Activated T-helper 2 cell treated with anti-CD3 and anti-CD28 coated beads, Interferon-gamma antibody, Interleukin-2, Interleukin-4, amounts not matched to agents 10 μg/mL and 5 μg/mL and 100 μg/mL, durations not matched to agents 14 hours and 24 hours and 36 hours (primary cell): ENCODE results near the gene UGT2A2. TPM values are rescaled to one million over a fixed set of nuclear protein-coding genes. Genes with fewer than 3 reads are reported as not detected.

Experiments
- DNase-seq: peaks from one replicate; pipeline ENCODE4 v3.0.0; 2021; ENCODE audit warnings: low spot score
- H3K27ac Mint-ChIP-seq: one replicate; pipeline ENCODE4 v1.8.0; 2021; ENCODE audit warnings: mixed read lengths
- H3K27me3 Mint-ChIP-seq: one replicate; pipeline ENCODE4 v1.8.0; 2021; ENCODE audit warnings: low read depth, mixed read lengths
- H3K36me3 Mint-ChIP-seq: one replicate; pipeline ENCODE4 v1.8.0; 2021; ENCODE audit warnings: low read depth, mixed read lengths
- H3K4me1 Mint-ChIP-seq: one replicate; pipeline ENCODE4 v1.8.0; 2021; ENCODE audit warnings: low read depth, mixed read lengths
- H3K4me3 Mint-ChIP-seq: one replicate; pipeline ENCODE4 v1.8.0; 2021; ENCODE audit warnings: low read depth, mild to moderate bottlenecking, moderate library complexity, mixed read lengths
- H3K9me3 Mint-ChIP-seq: one replicate; pipeline ENCODE4 v1.8.0; 2021; ENCODE audit warnings: mixed read lengths
- intact Hi-C: fragments of 100-400 bp; cut with micrococcal nuclease; formaldehyde crosslinking; loops from one replicate; pipeline ENCODE4 v1.15.1; 2023
- total RNA-seq: library from RNA; stranded (reverse); gene quantifications from 2 replicates; pipeline ENCODE4 v1.2.3, GENCODE V29; 2022

Gene UGT2A2
- total RNA-seq, 1 donor from 2014 or later, result not detected

DNA sequence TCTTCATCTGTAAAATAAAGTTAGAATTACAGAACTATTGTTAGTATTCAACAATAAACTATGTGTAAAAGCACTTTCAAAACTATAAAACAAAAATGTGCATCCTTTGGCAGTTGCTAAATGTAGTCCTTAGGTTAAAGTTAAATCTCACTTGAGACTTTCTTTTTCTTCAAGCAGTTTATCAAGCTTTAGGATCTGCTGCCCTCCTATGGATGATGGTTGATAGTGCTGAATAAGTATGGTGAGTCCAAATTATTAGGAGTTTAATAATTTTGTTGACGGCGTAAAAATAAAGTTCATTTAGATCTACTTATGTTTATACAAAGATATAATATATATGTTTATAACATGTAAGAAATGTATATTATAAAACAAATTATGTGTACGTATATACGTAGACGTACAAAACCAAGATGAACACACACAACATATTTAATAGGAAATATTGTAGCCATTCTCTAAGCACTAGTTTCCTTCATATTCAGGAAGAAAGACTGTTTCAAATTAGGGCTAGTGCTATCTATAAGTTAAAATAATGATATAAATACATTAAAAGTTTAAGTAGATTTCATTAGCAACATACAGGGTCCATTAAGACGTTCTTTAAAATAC, 22.3 kb downstream of the UGT2A2 start:
- no peaks in the 10 kb centered on the region for H3K9me3 Mint-ChIP-seq
- intact Hi-C loops, result no loop called here
- no peaks in the 10 kb centered on the region for H3K27me3 Mint-ChIP-seq

GRCh38 chr4:69610484-69610883, 29.0 kb downstream of the UGT2A2 start:
- intact Hi-C loops, result no loop called here
- no peaks in the 10 kb centered on the region for H3K36me3 Mint-ChIP-seq

More for the DNA sequence above, 22.3 kb downstream of the UGT2A2 start:
- Mint-ChIP-seq H3K4me3 (no peak overlapping the region), H3K4me1 (no peaks in the 10 kb centered on the region), H3K27ac (no peak overlapping the region), H3K36me3 (no peaks in the 10 kb centered on the region)
- DNase-seq, result no peak

GRCh38 chr4:69601065-69601464, 38.4 kb downstream of the UGT2A2 start:
- Mint-ChIP-seq H3K36me3 (no peaks in the 10 kb centered on the region), H3K4me3 (no peak overlapping the region), H3K4me1 (no peaks in the 10 kb centered on the region), H3K27ac (no peak overlapping the region), H3K9me3 (peaks cover 5% of the 10 kb centered on the region), H3K27me3 (no peaks in the 10 kb centered on the region)
- DNase-seq, result no peak
- intact Hi-C loops, result no loop called here

More at GRCh38 chr4:69610484-69610883, 29.0 kb downstream of the UGT2A2 start:
- DNase-seq, result no peak
- no peak overlapping the region for H3K4me3 Mint-ChIP-seq
- no peaks in the 10 kb centered on the region for H3K27me3 Mint-ChIP-seq
- peaks cover 1% of the 10 kb centered on the region for H3K9me3 Mint-ChIP-seq
- H3K4me1 Mint-ChIP-seq, result no peaks in the 10 kb centered on the region
- no peak overlapping the region for H3K27ac Mint-ChIP-seq

DNA sequence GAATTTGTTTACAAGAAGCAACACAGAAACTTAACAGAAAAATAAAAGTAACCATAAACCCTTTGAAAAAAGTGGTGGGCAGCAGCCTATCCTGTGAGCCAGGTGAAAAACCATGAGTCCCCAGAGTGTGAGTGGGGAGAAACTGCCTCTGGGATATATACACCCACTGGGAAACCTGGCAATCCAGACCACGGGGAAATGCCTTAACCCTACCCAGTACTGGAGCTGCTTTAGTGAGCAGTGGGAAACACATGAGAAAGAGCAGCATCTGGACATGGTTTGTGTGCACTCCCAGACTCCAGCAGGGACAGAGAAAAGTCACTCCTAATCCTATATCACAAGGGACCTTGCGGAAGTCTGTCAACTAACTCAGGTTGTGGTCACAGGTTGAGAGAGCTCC, 39.4 kb downstream of the UGT2A2 start:
- no peaks in the 10 kb centered on the region for H3K36me3 Mint-ChIP-seq
- intact Hi-C loops, result no loop called here
- no peaks in the 10 kb centered on the region for H3K27me3 Mint-ChIP-seq
- no peak overlapping the region for H3K27ac Mint-ChIP-seq
- no peak for DNase-seq
- no peak overlapping the region for H3K4me3 Mint-ChIP-seq
- H3K4me1 Mint-ChIP-seq, result no peaks in the 10 kb centered on the region
- no peaks in the 10 kb centered on the region for H3K9me3 Mint-ChIP-seq

GRCh38 chr4:69594382-69594781, 45.1 kb downstream of the UGT2A2 start:
- no peaks in the 10 kb centered on the region for H3K4me1 Mint-ChIP-seq
- H3K36me3 Mint-ChIP-seq, result no peaks in the 10 kb centered on the region

DNA sequence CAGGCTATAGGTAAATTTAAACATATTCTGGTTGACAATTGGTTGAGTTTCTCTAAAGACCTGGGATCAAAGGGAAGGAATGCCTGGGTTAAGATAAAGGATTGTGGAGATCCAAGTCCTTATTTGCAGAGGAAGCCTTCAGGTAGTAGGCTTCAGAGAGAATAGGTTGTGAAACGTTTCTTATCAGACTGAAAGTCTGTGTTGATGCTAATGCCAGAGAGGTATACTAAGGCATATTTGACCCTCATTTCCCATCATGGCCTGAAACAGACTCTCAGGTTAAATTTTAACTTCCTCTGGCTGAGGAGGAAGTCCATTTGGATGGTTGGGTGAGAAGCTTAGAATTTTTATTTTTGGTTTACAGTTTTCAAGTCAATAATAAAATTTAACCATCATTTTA, 48.1 kb downstream of the UGT2A2 start:
- no peak for DNase-seq
- no peak overlapping the region for H3K27ac Mint-ChIP-seq
- H3K4me3 Mint-ChIP-seq, result no peak overlapping the region
- no peaks in the 10 kb centered on the region for H3K27me3 Mint-ChIP-seq
- no peaks in the 10 kb centered on the region for H3K36me3 Mint-ChIP-seq
- no peaks in the 10 kb centered on the region for H3K4me1 Mint-ChIP-seq
- intact Hi-C loops, result no loop called here
- H3K9me3 Mint-ChIP-seq, result no peaks in the 10 kb centered on the region

More at GRCh38 chr4:69594382-69594781, 45.1 kb downstream of the UGT2A2 start:
- intact Hi-C loops, result no loop called here
- DNase-seq, result no peak
- Mint-ChIP-seq H3K27me3 (no peaks in the 10 kb centered on the region), H3K4me3 (no peak overlapping the region), H3K9me3 (no peaks in the 10 kb centered on the region), H3K27ac (no peak overlapping the region)

DNA sequence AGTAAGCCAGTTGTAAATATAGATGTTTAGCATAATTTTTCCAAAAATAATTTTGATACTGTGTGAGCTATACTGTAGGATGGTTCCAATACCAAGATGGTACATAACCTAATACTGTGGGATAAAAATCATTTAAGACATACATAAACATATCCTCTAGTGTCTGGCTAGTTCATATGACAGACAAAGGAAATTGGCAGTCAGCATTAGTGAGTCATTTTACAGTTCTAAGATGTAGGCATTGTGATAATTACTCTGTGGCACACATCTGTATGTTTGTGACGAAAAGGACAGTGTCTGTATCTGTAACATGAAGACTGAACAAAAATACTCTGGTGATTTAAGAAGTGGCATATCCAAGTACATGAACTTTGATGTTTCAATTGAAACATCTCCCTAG, 49.6 kb downstream of the UGT2A2 start:
- no peaks in the 10 kb centered on the region for H3K9me3 Mint-ChIP-seq

DNA sequence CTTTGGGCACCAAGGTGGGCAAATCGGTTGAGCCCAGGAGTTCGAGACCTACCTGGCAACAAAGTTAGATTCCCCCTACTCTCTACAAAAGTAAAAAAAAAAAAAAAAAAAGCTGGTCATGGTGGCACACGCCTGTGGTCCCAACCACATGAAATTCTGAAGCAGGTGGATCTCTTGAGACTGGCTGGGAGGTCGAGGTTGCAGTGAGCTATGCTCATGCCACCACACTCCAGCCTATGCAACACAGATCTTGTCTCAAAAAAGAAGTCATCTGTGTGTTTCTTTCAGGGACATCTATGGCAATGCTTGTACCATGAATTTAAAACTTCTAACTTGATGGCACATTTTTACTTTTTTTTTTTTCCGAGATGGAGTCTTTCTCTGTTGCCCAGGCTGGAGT, 55.3 kb downstream of the UGT2A2 start:
- no peak overlapping the region for H3K4me3 Mint-ChIP-seq
- H3K27me3 Mint-ChIP-seq, result no peaks in the 10 kb centered on the region
- H3K27ac Mint-ChIP-seq, result no peak overlapping the region
- no peaks in the 10 kb centered on the region for H3K4me1 Mint-ChIP-seq
- intact Hi-C loops, result no loop called here
- H3K9me3 Mint-ChIP-seq, result no peaks in the 10 kb centered on the region
- H3K36me3 Mint-ChIP-seq, result no peaks in the 10 kb centered on the region
- DNase-seq, result no peak

More for the DNA sequence above, 49.6 kb downstream of the UGT2A2 start:
- H3K4me3 Mint-ChIP-seq, result no peak overlapping the region
- H3K4me1 Mint-ChIP-seq, result no peaks in the 10 kb centered on the region
- H3K27ac Mint-ChIP-seq, result no peak overlapping the region
- intact Hi-C loops, result no loop called here
- H3K27me3 Mint-ChIP-seq, result no peaks in the 10 kb centered on the region
- no peak for DNase-seq
- H3K36me3 Mint-ChIP-seq, result no peaks in the 10 kb centered on the region

GRCh38 chr4:69583543-69583942, 55.9 kb downstream of the UGT2A2 start:
- H3K4me1 Mint-ChIP-seq, result no peaks in the 10 kb centered on the region
- intact Hi-C loops, result no loop called here
- H3K27me3 Mint-ChIP-seq, result no peaks in the 10 kb centered on the region
- H3K4me3 Mint-ChIP-seq, result no peak overlapping the region
- H3K27ac Mint-ChIP-seq, result no peak overlapping the region
- no peaks in the 10 kb centered on the region for H3K9me3 Mint-ChIP-seq
- no peaks in the 10 kb centered on the region for H3K36me3 Mint-ChIP-seq
- DNase-seq, result no peak

- intact Hi-C loops, result no loop called here
Observed at GRCh38 chr4:69577245-69577644, 62.2 kb downstream of the UGT2A2 start.

GRCh38 chr4:69576251-69576877, 63.1 kb downstream of the UGT2A2 start:
- Mint-ChIP-seq H3K36me3 (no peaks in the 10 kb centered on the region), H3K27ac (no peak overlapping the region)

More at GRCh38 chr4:69577245-69577644, 62.2 kb downstream of the UGT2A2 start:
- H3K27ac Mint-ChIP-seq, result no peak overlapping the region
- H3K9me3 Mint-ChIP-seq, result no peaks in the 10 kb centered on the region
- H3K36me3 Mint-ChIP-seq, result no peaks in the 10 kb centered on the region
- no peak for DNase-seq
- H3K27me3 Mint-ChIP-seq, result no peaks in the 10 kb centered on the region
- no peak overlapping the region for H3K4me3 Mint-ChIP-seq
- no peaks in the 10 kb centered on the region for H3K4me1 Mint-ChIP-seq

DNA sequence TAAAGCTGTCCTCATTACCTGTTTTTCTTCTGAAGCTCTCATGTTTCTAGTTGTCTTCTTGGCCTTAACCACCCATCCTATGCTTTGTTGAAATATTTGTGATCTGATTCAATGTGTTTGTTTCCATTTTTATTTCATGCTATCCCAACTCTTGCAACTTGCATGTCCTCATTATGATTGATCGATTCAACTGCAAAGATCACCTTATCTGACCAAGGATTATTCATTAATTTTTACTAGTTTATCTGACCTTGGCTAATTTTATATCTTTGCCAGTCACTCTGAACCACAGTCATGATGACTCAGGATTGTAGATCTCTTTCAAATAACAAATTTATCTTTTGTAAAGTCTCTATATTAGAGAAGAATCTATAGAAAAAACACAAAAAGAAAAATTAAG, 70.7 kb downstream of the UGT2A2 start:
- no peaks in the 10 kb centered on the region for H3K36me3 Mint-ChIP-seq
- no peak overlapping the region for H3K27ac Mint-ChIP-seq
- no peak for DNase-seq
- H3K27me3 Mint-ChIP-seq, result no peaks in the 10 kb centered on the region
- no peak overlapping the region for H3K4me3 Mint-ChIP-seq
- intact Hi-C loops, result no loop called here
- H3K9me3 Mint-ChIP-seq, result no peaks in the 10 kb centered on the region
- no peaks in the 10 kb centered on the region for H3K4me1 Mint-ChIP-seq

More at GRCh38 chr4:69576251-69576877, 63.1 kb downstream of the UGT2A2 start:
- H3K4me1 Mint-ChIP-seq, result no peaks in the 10 kb centered on the region
- no peaks in the 10 kb centered on the region for H3K27me3 Mint-ChIP-seq
- H3K4me3 Mint-ChIP-seq, result no peak overlapping the region
- no peaks in the 10 kb centered on the region for H3K9me3 Mint-ChIP-seq
- intact Hi-C loops, result no loop called here
- DNase-seq, result no peak

GRCh38 chr4:69563424-69563823, 76.0 kb downstream of the UGT2A2 start:
- Mint-ChIP-seq H3K27me3 (no peaks in the 10 kb centered on the region), H3K36me3 (no peaks in the 10 kb centered on the region), H3K4me1 (no peaks in the 10 kb centered on the region), H3K9me3 (no peaks in the 10 kb centered on the region), H3K4me3 (no peak overlapping the region), H3K27ac (no peak overlapping the region)
- no peak for DNase-seq
- intact Hi-C loops, result no loop called here
